Loucy (cell line): ENCODE data around the gene KCNMB2.

Source experiments
- H2AFZ ChIP-seq: fragments of 200-600 bp; sonication (generic); 2 replicates; pipeline ENCODE4 v1.6.0; 2016; ENCODE audit warnings: antibody characterized with exemption, mild to moderate bottlenecking, low read length, moderate library complexity
- H3F3A ChIP-seq: fragments of 200-600 bp; 2 replicates; pipeline ENCODE4 v1.6.0; 2016; ENCODE audit warnings: antibody characterized with exemption, low read depth, mild to moderate bottlenecking
- H3K27me3 ChIP-seq: fragments of 200-600 bp; sonication (generic); 2 replicates; pipeline ENCODE4 v1.6.1; 2014; ENCODE audit warnings: low read length, mild to moderate bottlenecking; ENCODE audit not compliant: insufficient read depth, poor library complexity, severe bottlenecking
- H3K36me3 ChIP-seq: fragments of 200-600 bp; sonication (generic); 2 replicates; pipeline ENCODE4 v1.6.1; 2016; ENCODE audit warnings: low read length; ENCODE audit not compliant: insufficient read depth
- H3K4me1 ChIP-seq: fragments of 200-600 bp; sonication (generic); 2 replicates; pipeline ENCODE4 v1.5.1; 2014; ENCODE audit warnings: low read length, mild to moderate bottlenecking; ENCODE audit not compliant: insufficient read depth, poor library complexity, severe bottlenecking
- H3K4me2 ChIP-seq: fragments of 200-600 bp; sonication (generic); 2 replicates; pipeline ENCODE4 v1.6.0; 2014; ENCODE audit warnings: antibody characterized with exemption, low read length, low read depth, mild to moderate bottlenecking; ENCODE audit not compliant: poor library complexity, severe bottlenecking
- H3K4me3 ChIP-seq: fragments of 200-600 bp; sonication (generic); 2 replicates; pipeline ENCODE4 v1.5.1; 2014; ENCODE audit warnings: low read length, mild to moderate bottlenecking, mixed read lengths; ENCODE audit not compliant: poor library complexity, severe bottlenecking
- H3K79me2 ChIP-seq: fragments of 200-600 bp; sonication (generic); 2 replicates; pipeline ENCODE4 v1.6.1; 2014; ENCODE audit warnings: low read length; ENCODE audit not compliant: insufficient read depth
- H3K9ac ChIP-seq: fragments of 200-600 bp; sonication (generic); 2 replicates; pipeline ENCODE4 v1.6.0; 2014; ENCODE audit warnings: mild to moderate bottlenecking, low read depth, low read length, moderate library complexity; ENCODE audit not compliant: poor library complexity, severe bottlenecking
- H3K9me2 ChIP-seq: fragments of 200-600 bp; sonication (generic); replicated peaks from 2 replicates; pipeline ENCODE4 v1.6.1; 2016; ENCODE audit warnings: low read depth, low read length, mixed read lengths
- H3K9me3 ChIP-seq: fragments of 200-600 bp; sonication (generic); 2 replicates; pipeline ENCODE4 v1.6.1; 2014; ENCODE audit warnings: mild to moderate bottlenecking, antibody characterized with exemption, low read length, low read depth; ENCODE audit not compliant: insufficient read depth
- H4K20me1 ChIP-seq: fragments of 200-600 bp; sonication (generic); 2 replicates; pipeline ENCODE4 v1.6.0; 2014; ENCODE audit warnings: antibody characterized with exemption, low read length, mild to moderate bottlenecking; ENCODE audit not compliant: insufficient read depth, poor library complexity, severe bottlenecking
- EZH2phosphoT487 ChIP-seq: fragments of 200-600 bp; IDR thresholded peaks from 2 replicates; pipeline ENCODE4 v1.6.1; 2018; ENCODE audit warnings: antibody characterized with exemption, mild to moderate bottlenecking, moderate library complexity, borderline replicate concordance
- TF ChIP-seq, protein P1 (sequence below): fragments of 200-600 bp; sonication (generic); conservative IDR thresholded peaks from 2 replicates; pipeline ENCODE4 v1.5.1; 2014; ENCODE audit warnings: mild to moderate bottlenecking, antibody characterized with exemption, low read length

The KCNMB2 gene

DNA sequence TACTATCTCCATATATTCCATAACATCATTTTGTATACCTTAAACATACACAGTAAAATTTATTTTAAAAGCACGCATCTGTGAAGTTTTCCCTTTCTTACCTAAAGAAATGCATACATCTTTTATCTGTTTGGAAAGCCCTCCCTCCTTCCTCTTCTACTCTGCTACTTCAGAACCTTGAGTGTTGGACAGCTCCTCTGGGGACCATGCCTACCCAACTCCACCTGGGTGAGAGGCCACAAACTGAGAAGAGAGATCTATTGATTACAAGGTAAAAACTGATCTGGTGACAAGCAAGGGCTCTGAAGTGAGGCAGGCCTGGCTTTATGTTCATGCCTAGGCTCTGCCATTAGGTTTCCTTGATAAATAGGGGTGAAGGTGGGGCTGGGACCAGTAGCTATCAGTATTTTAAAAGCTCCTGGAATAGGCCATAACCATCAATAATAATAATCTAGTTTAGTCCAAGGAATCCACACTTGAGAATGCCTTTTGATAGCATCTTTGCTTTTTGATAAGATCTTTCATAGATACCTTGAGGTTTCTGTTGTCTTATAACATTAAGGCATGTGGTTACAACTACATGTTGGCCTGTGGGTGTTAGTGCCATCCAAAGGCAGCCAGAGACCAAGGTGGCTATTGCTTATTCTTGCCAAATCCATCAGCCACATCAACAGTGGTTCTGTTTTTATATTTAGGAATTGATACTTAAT, 148.8 kb downstream of the KCNMB2 start:
- no peak for TF ChIP-seq EZH2phosphoT487
- TF ChIP-seq, protein P1, sequence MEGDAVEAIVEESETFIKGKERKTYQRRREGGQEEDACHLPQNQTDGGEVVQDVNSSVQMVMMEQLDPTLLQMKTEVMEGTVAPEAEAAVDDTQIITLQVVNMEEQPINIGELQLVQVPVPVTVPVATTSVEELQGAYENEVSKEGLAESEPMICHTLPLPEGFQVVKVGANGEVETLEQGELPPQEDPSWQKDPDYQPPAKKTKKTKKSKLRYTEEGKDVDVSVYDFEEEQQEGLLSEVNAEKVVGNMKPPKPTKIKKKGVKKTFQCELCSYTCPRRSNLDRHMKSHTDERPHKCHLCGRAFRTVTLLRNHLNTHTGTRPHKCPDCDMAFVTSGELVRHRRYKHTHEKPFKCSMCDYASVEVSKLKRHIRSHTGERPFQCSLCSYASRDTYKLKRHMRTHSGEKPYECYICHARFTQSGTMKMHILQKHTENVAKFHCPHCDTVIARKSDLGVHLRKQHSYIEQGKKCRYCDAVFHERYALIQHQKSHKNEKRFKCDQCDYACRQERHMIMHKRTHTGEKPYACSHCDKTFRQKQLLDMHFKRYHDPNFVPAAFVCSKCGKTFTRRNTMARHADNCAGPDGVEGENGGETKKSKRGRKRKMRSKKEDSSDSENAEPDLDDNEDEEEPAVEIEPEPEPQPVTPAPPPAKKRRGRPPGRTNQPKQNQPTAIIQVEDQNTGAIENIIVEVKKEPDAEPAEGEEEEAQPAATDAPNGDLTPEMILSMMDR: no peak
- Histone ChIP-seq H3K9me2 (no peaks in the 10 kb centered on the region), H3F3A (no peaks in the 10 kb centered on the region), H3K4me3 (no peak overlapping the region), H3K79me2 (no peaks in the 10 kb centered on the region), H3K9ac (no peak overlapping the region), H3K27me3 (no peaks in the 10 kb centered on the region), H2AFZ (no peak overlapping the region), H3K4me2 (no peak overlapping the region), H3K9me3 (no peaks in the 10 kb centered on the region), H3K36me3 (no peaks in the 10 kb centered on the region), H4K20me1 (no peaks in the 10 kb centered on the region), H3K4me1 (no peaks in the 10 kb centered on the region)

DNA sequence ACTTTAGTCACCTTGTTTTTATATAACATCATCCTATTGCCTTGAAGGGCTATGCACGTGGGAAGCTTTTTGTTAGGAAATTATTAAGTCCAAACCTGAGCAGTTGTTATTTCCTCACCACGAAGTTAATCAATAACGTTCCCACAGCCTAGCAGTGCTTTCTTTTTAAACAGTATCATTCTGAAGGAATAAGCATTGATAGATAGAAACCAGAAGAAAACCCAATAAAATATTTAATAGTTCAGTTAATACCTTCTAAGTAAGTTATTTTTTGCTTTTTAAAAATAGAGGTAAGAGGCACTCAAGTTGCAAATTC, 149.3 kb downstream of the KCNMB2 start:
- no peaks in the 10 kb centered on the region for H3K9me3 ChIP-seq
- H3K4me2 ChIP-seq: no peak overlapping the region
- no peak overlapping the region for H2AFZ ChIP-seq
- no peaks in the 10 kb centered on the region for H3K79me2 ChIP-seq
- H3K27me3 ChIP-seq: no peaks in the 10 kb centered on the region
- H3K9ac ChIP-seq: no peak overlapping the region
- no peaks in the 10 kb centered on the region for H4K20me1 ChIP-seq
- no peaks in the 10 kb centered on the region for H3F3A ChIP-seq
- H3K9me2 ChIP-seq: no peaks in the 10 kb centered on the region
- no peaks in the 10 kb centered on the region for H3K4me1 ChIP-seq
- H3K36me3 ChIP-seq: no peaks in the 10 kb centered on the region
- no peak overlapping the region for H3K4me3 ChIP-seq
- no peak for TF ChIP-seq EZH2phosphoT487
- TF ChIP-seq, protein P1: no peak

DNA sequence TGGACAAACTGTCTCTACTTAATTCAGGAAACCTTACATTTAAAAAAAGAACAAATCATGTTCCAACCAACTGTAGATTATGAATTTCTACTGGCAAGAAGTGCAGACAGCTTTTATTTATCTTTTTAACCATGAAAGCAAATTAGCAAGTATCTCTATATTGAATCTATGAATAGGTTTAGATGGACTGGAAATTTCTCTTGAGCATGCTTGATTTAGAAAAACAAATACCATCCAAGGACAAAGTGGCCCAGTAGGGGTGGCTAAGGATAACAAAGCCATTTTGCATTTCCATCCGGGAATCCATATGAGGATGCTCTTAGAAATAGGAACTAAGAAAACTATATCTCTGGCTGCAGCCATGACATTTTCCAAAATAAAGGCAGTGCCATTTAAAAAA, 150.6 kb downstream of the KCNMB2 start:
- H3K9me2 ChIP-seq: no peaks in the 10 kb centered on the region
- TF ChIP-seq EZH2phosphoT487: no peak
- TF ChIP-seq, protein P1: no peak
- H3K4me1 ChIP-seq: no peaks in the 10 kb centered on the region
- no peaks in the 10 kb centered on the region for H3F3A ChIP-seq
- H3K4me3 ChIP-seq: no peak overlapping the region
- no peaks in the 10 kb centered on the region for H4K20me1 ChIP-seq
- H3K27me3 ChIP-seq: no peaks in the 10 kb centered on the region
- no peak overlapping the region for H3K4me2 ChIP-seq
- no peaks in the 10 kb centered on the region for H3K9me3 ChIP-seq
- H2AFZ ChIP-seq: no peak overlapping the region
- H3K36me3 ChIP-seq: no peaks in the 10 kb centered on the region
- no peaks in the 10 kb centered on the region for H3K79me2 ChIP-seq
- no peak overlapping the region for H3K9ac ChIP-seq
